ENCODE measurements around the gene NOP14.
"Not testable (repeated sequence)": the region's sequence is repeated elsewhere in the genome, so short reads cannot be mapped to it uniquely, and the experiment has no call there.

The NOP14 gene

GRCh38 chr4:2961811-2962441, 1.3 kb downstream of the NOP14 start:
- no peak for DNase-seq

- DNase-seq: no peak
These were observed 1.8 kb downstream of the NOP14 start for GRCh38 chr4:2961421-2961810.

GRCh38 chr4:2960450-2960849, 2.8 kb downstream of the NOP14 start:
- not testable (repeated sequence) for DNase-seq

GRCh38 chr4:2958446-2958845, 4.8 kb downstream of the NOP14 start:
- no peak for DNase-seq

- peak in 1 of 14 donors; percentile 58 for DNase-seq
These were observed 7.8 kb downstream of the NOP14 start for GRCh38 chr4:2955186-2956044.

- DNase-seq: peak in 1 of 14 donors; percentile 51
These were observed 8.6 kb downstream of the NOP14 start for GRCh38 chr4:2954358-2955185.

- DNase-seq: peak in 1 of 14 donors; percentile 19
These were observed 9.7 kb downstream of the NOP14 start for GRCh38 chr4:2953496-2953895.

GRCh38 chr4:2950221-2950989, 12.8 kb downstream of the NOP14 start:
- peak in 1 of 14 donors; percentile 67 for DNase-seq

GRCh38 chr4:2949782-2950125, 13.5 kb downstream of the NOP14 start:
- DNase-seq: no peak

- peak in 2 of 14 donors; percentile 23 to 74 for DNase-seq
These were observed 14.1 kb downstream of the NOP14 start for GRCh38 chr4:2948895-2949781.

GRCh38 chr4:2947926-2948325, 15.3 kb downstream of the NOP14 start:
- no peak for DNase-seq

- no peak for DNase-seq
These were observed 16.2 kb downstream of the NOP14 start for GRCh38 chr4:2946812-2947600.

GRCh38 chr4:2945619-2946604, 17.3 kb downstream of the NOP14 start:
- DNase-seq: not testable (repeated sequence)

- no peak for DNase-seq
These were observed 18.4 kb downstream of the NOP14 start for GRCh38 chr4:2944586-2945526.

- no peak for DNase-seq
These were observed 19.1 kb downstream of the NOP14 start for GRCh38 chr4:2944091-2944482.

GRCh38 chr4:2943364-2944090, 19.7 kb downstream of the NOP14 start:
- DNase-seq: no peak
